CD4-positive, alpha-beta T cell treated with Interleukin-15 for 1 hour (primary cell): ENCODE data around the gene TRMO.

Experiments used
- DNase-seq: peaks from one replicate; pipeline ENCODE4 v3.0.0-alpha.2; 2020

TRMO gene

GRCh38 chr9:97936998-97937397, 14.7 kb upstream of the TRMO start:
- DNase-seq, result no peak

GRCh38 chr9:97935276-97935675, 13.0 kb upstream of the TRMO start:
- DNase-seq, result no peak

DNA sequence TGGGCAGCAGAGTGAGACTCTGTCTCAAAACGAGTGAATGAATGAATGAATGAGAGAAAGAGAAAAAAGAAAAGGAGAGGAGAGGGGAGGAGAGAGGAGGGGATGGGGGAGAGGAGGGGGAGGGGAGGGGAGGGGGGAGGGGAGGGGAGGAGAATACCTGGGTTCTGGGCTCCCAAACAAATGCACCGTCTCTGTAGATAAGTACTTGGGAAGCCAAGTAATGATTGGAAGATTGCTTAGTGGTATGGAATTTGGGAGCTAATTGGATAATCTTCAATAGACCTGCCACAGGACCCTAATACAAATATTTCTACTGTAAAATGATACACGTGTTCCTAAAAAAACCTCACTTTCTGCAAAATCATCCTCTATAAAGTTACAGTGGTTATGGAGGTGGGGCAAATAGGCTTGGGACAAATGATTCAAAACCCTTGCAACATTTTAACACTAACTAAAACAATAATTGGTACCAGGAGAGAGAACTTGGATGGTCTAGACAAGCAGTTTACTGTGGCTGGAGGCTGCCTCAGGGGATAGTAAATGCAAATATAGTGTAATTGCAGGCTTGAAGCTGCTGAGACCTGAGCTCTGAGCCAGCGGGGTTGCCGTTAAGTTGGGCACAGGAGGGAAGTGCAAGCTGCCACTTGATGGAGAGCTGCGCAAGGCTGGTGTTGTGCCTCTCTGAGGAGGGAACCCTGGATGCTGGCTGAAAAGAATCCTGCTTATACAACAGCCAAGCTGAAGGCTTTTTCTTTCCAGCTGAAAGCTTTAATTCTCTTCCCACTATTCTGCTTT, 12.2 kb upstream of the TRMO start:
- DNase-seq, result no peak

- DNase-seq, result no peak
These were observed 11.1 kb upstream of the TRMO start for GRCh38 chr9:97933297-97933998.

DNA sequence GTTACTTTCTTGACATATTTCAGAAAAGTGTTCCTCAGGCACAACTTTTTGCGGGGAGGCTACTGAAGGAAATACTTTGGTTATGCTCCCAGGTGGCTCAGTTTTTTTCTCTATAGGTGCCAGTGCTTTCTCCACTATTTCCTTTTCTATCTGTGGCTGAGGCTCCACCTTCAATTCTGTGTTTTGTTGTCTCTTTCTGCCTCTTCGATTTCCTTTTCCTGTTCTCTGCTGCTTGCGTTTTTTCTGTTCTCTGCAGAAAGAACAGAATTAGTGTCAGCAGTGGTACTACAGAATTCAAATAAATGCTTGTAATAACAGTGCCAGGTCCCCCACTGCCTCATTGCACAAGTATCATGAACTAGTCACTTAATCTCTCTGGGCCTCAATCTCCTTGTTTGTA, 8.7 kb upstream of the TRMO start:
- no peak for DNase-seq

DNA sequence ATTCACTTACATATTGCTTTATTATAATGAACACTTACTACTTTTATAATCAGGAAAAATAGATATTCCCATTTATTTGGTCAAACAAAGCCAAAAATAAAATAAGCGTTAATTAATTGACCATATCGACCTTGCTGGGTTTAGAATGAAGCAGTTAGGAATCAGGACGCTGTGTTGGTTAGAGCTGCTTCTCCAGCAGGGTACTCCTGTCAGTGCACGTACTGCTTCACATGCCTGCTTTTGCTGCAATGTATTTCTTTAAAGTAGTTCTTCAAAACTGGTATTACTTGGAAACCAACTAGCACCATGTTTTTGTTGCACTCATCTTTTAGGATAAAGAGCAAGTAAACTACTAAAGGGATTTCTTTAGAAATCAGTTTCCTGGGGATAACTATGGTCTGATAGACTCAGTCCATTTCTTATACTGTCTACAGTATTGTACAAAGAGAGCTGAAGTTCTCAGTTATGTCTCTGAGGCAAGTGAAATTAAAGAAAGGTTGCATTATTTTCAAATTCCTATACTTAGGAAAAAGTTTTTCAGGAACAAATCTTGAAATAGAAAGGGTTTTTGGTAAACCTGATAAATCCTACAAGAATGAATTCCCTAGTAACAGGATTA, 6.8 kb upstream of the TRMO start:
- DNase-seq, result no peak

DNA sequence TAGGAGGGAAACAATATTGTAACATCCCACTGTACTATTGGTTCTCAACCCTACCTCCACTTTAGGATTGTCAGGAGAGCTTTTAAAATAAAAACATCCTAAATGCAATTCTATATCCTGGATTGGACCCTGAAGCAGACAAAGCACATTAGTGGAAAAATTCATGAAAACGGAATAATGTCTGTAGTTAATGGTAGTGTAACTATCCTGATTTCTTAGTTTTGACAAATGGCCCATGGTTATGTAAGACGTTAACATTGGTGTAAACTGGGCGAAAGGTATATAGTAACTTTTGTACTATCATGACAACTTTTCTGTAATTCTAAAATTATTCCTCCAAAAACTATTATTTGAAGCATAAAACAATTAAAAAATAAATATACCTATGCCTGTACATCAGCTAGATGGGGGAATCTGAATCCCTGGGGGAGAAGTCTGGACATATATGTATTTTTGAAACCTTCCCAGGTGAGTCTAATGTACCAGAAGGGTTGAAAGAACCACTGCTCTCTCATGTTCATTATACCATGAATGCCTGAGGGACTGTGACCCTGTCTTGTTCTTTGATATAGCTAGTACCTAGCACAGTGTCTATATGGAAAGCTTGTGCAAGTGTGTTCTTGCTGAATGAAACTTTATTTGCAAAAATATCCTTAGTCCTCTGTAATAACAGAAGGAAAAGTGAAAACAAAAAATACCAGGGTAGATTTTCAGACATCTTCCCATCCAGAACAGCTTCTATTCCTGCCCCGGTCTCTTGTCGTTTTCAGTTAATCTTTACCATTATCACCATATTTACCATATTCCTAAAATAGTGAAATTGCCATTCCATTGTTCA, 3.4 kb upstream of the TRMO start:
- no peak for DNase-seq

- no peak for DNase-seq
These were observed 2.1 kb upstream of the TRMO start for GRCh38 chr9:97924386-97924785.

DNA sequence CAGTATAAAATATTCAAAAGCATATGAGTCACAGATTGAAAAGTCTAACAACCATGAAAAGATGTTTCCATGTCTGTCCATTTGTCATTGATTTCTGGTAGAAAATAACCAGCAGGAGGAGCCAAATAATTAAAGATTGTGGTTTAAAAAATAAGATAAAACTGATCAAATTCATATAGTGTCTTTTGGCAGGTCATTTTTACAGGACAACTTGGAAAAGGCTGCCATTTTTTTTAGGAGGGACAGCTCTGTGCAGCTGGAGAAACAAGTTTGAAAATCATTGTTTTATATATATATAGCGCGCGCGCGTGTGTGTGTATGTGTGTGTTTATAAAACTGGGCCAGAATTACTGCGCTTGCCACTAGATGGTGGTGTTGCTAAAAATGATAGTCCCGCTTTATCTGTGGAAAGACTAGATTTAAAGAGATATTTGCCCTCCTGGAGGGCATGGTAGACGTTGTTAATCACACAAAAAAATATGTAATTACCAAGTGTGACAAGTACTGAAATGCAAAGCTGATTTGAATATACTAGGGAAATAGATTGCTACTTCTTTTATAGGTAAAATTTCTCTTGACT, 1.3 kb upstream of the TRMO start:
- peak; percentile 74 for DNase-seq

GRCh38 chr9:97919217-97919813, 3.0 kb downstream of the TRMO start:
- no peak for DNase-seq

DNA sequence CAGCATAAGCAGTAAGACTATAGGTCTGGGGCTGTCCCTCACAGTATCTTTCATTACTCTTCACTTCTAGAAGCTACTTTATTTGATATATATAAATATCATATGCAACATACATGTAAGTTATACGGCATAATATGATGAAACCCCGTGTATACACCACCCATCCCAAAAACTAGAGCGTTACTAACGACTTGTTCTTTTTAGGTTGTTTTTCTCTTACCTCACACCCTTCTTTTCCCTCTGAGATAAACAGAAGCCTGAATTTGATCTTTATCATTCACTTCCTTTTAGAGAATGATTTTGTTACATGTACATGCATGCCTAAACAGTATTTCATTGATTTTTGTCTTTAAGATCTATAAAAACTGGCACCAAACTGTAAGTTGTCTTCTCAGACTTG, 3.7 kb downstream of the TRMO start:
- no peak for DNase-seq

DNA sequence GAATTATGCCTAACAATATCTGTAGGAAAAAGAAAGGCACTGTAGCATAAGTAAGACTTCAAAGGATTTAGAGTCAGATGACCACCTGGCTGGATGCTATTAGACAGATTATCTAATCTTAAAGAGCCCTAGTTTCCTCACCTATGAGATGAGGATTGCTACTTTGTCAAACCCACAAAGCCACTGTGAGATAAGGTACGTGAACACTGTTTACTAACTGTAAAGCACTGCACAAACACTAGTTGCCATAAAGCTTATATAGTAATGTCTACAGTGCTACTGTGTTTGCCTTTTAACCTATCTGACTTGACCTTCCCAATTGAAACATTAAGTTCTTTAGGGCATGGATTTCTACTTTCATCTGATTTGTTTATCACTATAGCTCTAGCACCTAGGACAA, 10.3 kb downstream of the TRMO start:
- no peak for DNase-seq

- no peak for DNase-seq
These were observed 10.8 kb downstream of the TRMO start for GRCh38 chr9:97911528-97911927.

- DNase-seq, result no peak
These were observed 11.9 kb downstream of the TRMO start for GRCh38 chr9:97910357-97910756.

- peak; percentile 46 for DNase-seq
These were observed 13.6 kb downstream of the TRMO start for GRCh38 chr9:97908705-97909104.

- no peak for DNase-seq
These were observed 14.7 kb downstream of the TRMO start for GRCh38 chr9:97907632-97908031.

GRCh38 chr9:97907046-97907445, 15.3 kb downstream of the TRMO start:
- peak; percentile 35 for DNase-seq

GRCh38 chr9:97906236-97906831, 16.0 kb downstream of the TRMO start:
- peak; percentile 77 for DNase-seq

DNA sequence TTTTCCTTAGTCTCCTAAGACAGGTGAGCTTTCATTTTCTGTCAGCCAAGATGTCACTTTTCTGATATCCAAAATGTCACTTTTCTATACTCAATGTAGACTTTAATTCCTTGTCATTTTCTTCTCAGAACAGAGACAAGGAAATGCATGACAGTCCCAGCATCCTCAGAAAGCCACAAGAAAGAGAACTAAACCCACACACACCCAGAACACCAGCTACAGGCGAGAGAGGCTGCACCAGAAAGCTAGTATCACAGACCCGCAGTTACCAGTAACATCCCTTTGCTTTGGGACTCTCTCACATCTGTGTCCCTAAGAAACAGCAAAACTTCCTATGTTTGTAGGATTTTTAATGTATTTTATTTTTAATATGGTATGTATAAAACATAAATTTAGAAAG, 17.1 kb downstream of the TRMO start:
- DNase-seq, result peak; percentile 71

- peak; percentile 45 for DNase-seq
These were observed 17.6 kb downstream of the TRMO start for GRCh38 chr9:97904725-97905124.

DNA sequence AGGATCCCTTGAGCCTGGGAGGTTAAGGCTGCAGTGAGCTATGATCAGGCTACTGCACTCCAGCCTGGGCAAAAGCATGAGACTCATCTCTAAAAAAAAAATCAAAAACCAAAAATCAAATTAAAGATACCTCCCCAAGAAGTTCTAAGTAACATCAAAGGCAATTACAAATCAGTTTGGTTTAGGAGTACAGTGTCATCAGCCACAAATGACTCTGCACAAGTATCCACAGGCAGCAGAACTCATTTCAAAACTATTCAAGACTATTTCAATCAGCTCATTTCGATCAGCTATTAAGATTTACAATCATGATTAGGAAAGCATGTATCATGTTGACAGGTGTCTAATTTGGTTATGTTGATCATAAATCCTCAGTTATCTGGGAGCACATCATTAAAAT, 19.1 kb downstream of the TRMO start:
- DNase-seq, result no peak
